ENCODE results near the gene PAPSS1.

The PAPSS1 gene

GRCh38 chr4:107616838-107617389 lies 103.1 kb downstream of the PAPSS1 start:
- no peak for TF ChIP-seq CTCF (IDR thresholded peaks at IDR 0.05; ENCODE audit: control extremely low read depth, extremely low read depth, low read depth, missing control alignments)
- ChIA-PET CTCF (interaction anchor here (1.2 to 1.3 kb wide), 2 partner anchors 9 to 46 kb away, joined by 3 read pairs; no protein-coding TSS in a partner anchor), POLR2A (no interaction called here)

GRCh38 chr4:107615809-107616208 lies 104.2 kb downstream of the PAPSS1 start:
- POLR2A ChIA-PET, result no interaction called here
- CTCF ChIA-PET, result interaction anchor here (1.2 kb wide), 1 partner anchor 8 kb away, joined by 3 read pairs; no protein-coding TSS in a partner anchor
- no peak for TF ChIP-seq CTCF (IDR thresholded peaks at IDR 0.05; ENCODE audit: control extremely low read depth, extremely low read depth, low read depth, missing control alignments)
- no peak for DNase-seq (ENCODE audit: extremely low spot score)

More at GRCh38 chr4:107616838-107617389, 103.1 kb downstream of the PAPSS1 start:
- no peak for DNase-seq (ENCODE audit: extremely low spot score)

GRCh38 chr4:107603430-107603829 lies 116.6 kb downstream of the PAPSS1 start:
- ChIA-PET CTCF (interaction anchor here (1.3 kb wide), 1 partner anchor 13 kb away, joined by 3 read pairs; no protein-coding TSS in a partner anchor), POLR2A (no interaction called here)
- DNase-seq (ENCODE audit: extremely low spot score), result no peak
- TF ChIP-seq CTCF (IDR thresholded peaks at IDR 0.05; ENCODE audit: control extremely low read depth, extremely low read depth, low read depth, missing control alignments), result no peak

- no peak for TF ChIP-seq CTCF (IDR thresholded peaks at IDR 0.05; ENCODE audit: control extremely low read depth, extremely low read depth, low read depth, missing control alignments)
- CTCF ChIA-PET, result interaction anchor here (1.3 to 1.6 kb wide), 2 partner anchors 17 to 47 kb away, joined by 3 read pairs; no protein-coding TSS in a partner anchor
- POLR2A ChIA-PET, result no interaction called here
- no peak for DNase-seq (ENCODE audit: extremely low spot score)
These were observed 119.1 kb downstream of the PAPSS1 start for GRCh38 chr4:107600983-107601382.

- no peak for DNase-seq (ENCODE audit: extremely low spot score)
- ChIA-PET CTCF (interaction anchor here (1.3 to 1.6 kb wide), 2 partner anchors 13 to 47 kb away, joined by 3 to 4 read pairs; no protein-coding TSS in a partner anchor), POLR2A (interaction anchor here (0.7 kb wide), 1 partner anchor 20 kb away, joined by 3 read pairs; no protein-coding TSS in a partner anchor)
- TF ChIP-seq CTCF (IDR thresholded peaks at IDR 0.05; ENCODE audit: control extremely low read depth, extremely low read depth, low read depth, missing control alignments), result no peak
These were observed 119.6 kb downstream of the PAPSS1 start for GRCh38 chr4:107600436-107600835.

GRCh38 chr4:107599841-107600240 lies 120.2 kb downstream of the PAPSS1 start:
- DNase-seq (ENCODE audit: extremely low spot score), result no peak
- CTCF ChIA-PET, result interaction anchor here (1.3 kb wide), 1 partner anchor 12 kb away, joined by 4 read pairs; no protein-coding TSS in a partner anchor
- POLR2A ChIA-PET, result interaction anchor here (0.7 kb wide), 1 partner anchor 20 kb away, joined by 3 read pairs; no protein-coding TSS in a partner anchor
- TF ChIP-seq CTCF (IDR thresholded peaks at IDR 0.05; ENCODE audit: control extremely low read depth, extremely low read depth, low read depth, missing control alignments), result no peak
